CD4-positive, alpha-beta T cell treated with Interleukin-1 beta for 1 hour (primary cell): ENCODE data around the gene MOV10L1.
"Not testable (repeated sequence)": the region's sequence is repeated elsewhere in the genome, so short reads cannot be mapped to it uniquely, and the experiment has no call there.

Experiments used
- DNase-seq, 2 donors: peaks; one replicate each; pipeline ENCODE4 v3.0.0-alpha.2; 2020 to 2022

MOV10L1 gene

GRCh38 chr22:50111056-50111455 lies 21.2 kb downstream of the MOV10L1 start:
- DNase-seq = no peak

DNA sequence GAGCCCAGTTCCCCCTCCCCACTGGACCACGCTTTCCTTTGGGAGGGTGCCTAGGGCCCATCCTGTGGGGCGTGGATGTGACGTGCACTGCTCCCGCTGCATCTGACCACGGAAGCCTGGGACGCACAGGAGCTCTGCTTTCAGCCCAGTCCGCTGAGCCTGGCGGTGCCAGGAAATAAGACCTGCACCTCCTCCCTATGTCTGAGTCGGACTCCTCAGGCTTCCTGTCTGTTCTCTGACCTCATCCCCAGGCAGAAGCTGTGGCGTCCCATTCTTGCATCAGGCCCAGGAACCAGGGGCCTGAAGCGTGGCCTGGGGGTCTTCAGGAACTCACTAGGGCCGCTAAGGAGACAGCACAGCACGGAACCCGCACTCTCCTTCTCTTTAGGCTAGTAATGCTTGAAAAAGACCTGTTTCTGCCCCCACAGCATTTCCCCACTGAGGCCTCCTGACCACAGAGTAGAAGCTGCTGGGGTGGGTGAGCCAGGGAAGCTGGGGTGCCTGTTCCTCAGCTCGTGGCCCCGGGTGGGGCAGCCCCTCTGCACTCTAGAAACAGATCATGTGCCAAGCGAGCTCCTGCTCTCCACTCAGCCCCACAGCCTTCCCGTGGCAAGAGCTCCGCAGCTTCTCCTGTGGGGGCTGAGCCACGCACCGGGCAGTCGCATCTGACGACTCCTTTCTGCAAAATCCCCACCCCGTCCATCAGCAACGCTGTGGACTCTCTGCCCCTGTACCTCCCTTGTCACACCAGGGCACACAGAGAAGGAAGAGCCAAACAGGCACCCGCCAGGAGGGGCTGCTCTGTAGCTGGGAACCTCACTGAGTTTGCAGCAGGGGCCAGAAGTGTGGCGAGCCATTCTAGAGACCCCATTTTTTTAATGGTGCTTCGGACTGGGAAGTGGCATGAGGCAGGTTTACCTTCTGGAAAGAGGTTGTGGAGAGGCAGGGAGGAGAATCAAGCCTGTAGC lies 22.6 kb downstream of the MOV10L1 start:
- DNase-seq = peak in 1 of 2 donors; percentile 2

- DNase-seq = no peak
Measured at GRCh38 chr22:50114221-50115021, 24.6 kb downstream of the MOV10L1 start.

DNA sequence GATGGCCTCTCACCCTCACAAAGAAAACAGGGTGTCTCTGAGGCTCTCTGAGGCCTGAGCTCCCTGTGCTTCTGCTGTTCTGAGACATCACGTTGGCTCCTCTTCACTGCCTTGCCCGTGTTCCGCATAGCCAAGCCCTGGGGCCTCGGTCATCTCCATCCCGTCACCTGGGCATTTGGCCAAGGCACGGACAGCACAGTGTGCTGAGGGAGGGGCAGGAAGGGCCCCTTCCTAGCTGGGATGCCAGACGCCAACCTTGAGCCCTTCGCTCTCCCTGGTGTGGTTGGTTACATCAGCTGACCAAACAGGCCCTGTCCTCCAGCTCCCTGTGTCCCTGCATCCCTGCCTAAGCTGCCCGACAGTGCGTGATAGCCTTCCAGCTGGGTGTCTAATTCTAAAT lies 25.9 kb downstream of the MOV10L1 start:
- no peak for DNase-seq

GRCh38 chr22:50117168-50117762 lies 27.5 kb downstream of the MOV10L1 start:
- no peak for DNase-seq

- DNase-seq = no peak
Measured at GRCh38 chr22:50118129-50118528, 28.3 kb downstream of the MOV10L1 start.

DNA sequence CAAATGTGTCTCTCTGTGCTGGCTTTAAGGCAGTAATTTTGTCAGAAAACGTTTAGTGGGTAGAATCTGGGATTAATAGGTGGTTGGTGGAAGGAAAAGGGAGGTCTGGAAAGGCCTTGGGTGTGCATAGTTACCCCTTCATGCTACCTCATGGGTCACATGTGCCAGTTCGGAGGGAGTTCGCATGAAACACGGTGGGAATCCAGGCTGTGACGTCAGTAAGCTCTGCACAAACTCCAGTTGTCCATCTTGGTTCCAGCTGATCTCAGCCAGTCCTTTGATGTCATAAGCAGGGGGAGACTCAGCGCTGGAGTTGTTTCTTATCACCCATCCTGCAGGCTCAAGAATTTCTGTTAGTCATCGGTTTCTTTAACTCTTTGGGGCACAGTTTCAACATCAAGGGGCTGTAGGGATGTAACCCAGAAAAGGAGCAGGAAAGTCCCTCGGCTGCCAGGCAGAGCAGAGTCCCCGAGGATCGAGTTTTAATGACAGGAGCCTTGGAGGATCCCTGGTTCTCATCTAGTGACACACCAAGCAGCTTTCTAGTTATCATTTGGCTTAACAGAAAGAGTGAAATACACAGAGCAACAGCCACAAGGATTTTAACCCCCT lies 28.9 kb downstream of the MOV10L1 start:
- DNase-seq = no peak

DNA sequence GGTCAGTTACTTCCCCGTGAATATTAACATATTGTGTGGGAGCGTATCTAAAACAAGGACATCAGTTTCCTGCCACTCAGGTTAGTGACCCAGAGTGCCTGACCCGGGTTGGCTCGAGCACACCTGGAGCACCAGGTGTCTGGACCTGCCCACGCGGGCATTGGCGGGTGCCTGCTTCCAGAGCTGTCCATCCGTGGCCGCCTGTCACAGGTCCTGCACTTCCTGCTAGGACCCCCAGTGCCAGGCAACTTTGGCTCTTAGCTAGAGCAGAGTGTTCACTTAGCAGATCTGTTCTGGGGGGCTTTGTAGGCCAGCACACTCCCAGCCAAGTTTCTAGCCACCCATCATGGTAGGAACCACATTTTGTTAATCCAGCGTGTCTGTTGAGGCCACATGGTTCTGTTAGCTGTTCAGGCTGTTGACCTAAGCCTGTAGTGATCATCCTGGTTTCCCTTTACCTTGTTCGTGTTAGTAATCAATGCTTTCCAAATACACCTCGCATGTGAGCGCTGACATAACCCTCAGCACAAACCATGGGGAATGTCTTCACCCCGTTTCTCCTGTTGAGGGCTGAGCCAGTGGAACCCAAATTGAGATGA lies 29.5 kb downstream of the MOV10L1 start:
- DNase-seq = no peak

- DNase-seq = no peak
Measured at GRCh38 chr22:50119768-50120251, 30.0 kb downstream of the MOV10L1 start.

- DNase-seq = no peak
Measured at GRCh38 chr22:50121202-50121740, 31.5 kb downstream of the MOV10L1 start.

GRCh38 chr22:50123119-50123518 lies 33.3 kb downstream of the MOV10L1 start:
- no peak for DNase-seq

DNA sequence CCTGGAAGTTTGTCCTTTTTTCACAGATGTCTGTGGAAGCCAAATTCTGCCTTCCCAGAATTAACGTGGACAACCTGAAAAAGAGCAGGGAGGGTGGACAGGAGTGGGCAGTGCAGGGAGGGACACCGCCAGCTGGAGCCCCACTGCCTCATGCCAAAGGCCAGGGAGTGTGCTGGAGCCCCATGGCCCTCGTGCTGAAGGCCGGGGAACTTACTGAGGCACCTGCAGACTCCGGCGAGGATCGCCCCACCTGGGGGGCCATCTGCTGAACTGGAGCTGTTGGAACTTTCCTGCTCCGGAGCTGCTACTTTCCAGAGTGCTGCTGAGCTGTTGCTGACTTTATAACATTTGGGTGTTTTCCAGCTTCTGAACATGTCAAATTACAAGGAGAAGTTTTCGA lies 35.2 kb downstream of the MOV10L1 start:
- no peak for DNase-seq

DNA sequence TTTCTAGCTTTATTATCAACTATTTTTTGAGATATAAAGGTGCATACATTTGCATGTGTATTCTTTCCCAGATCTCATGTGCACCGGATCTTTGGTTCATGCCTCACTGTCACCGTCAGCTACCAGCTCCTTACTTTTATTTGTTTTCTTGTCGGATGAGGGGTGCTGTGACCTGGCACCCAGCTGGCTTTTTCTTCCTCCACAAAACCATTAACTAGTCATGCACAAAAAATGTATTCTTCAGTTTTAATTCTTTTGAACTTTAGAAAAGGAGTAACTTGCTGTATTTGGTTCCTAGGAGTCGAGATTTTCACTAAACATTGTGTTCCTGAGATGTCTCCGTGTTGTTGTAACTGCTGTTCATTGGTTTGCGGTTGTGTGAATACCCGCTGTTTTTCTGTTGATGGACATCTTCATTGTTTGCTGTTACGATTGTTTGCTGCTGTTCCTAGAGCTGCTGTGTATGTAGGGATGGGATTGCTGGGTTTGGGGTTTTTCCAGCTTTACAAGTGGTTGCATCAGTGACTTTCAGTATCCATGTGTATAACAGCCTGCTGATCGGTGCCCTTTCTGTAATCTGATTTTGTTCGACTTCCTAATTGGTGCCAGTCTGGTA lies 39.4 kb downstream of the MOV10L1 start:
- no peak for DNase-seq

- DNase-seq = no peak
Measured at GRCh38 chr22:50131894-50132293, 42.1 kb downstream of the MOV10L1 start.

- no peak for DNase-seq
Measured at GRCh38 chr22:50134481-50134880, 44.7 kb downstream of the MOV10L1 start.

GRCh38 chr22:50136581-50137015 lies 46.8 kb downstream of the MOV10L1 start:
- DNase-seq = no peak

DNA sequence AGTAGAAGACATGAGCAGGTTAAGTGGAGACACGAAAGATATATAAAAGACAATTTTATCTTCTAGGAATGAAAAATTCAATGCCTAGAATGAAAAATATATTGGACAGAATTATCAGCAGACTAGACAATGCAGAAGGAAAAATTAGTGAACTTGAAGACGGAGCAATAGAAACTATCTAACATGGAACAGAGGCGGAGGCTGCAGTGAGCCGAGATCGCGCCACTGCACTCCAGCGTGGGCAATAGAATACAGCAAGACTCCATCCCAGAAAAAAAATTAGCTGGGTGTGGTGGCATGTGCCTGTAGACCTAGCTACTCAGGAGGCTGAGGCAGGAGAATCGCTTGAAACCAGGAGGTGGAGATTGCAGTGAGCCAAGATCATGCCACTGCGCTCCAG lies 47.5 kb downstream of the MOV10L1 start:
- not testable (repeated sequence) for DNase-seq

GRCh38 chr22:50138041-50138440 lies 48.2 kb downstream of the MOV10L1 start:
- DNase-seq = no peak

- DNase-seq = no peak
Measured at GRCh38 chr22:50138988-50139387, 49.2 kb downstream of the MOV10L1 start.

DNA sequence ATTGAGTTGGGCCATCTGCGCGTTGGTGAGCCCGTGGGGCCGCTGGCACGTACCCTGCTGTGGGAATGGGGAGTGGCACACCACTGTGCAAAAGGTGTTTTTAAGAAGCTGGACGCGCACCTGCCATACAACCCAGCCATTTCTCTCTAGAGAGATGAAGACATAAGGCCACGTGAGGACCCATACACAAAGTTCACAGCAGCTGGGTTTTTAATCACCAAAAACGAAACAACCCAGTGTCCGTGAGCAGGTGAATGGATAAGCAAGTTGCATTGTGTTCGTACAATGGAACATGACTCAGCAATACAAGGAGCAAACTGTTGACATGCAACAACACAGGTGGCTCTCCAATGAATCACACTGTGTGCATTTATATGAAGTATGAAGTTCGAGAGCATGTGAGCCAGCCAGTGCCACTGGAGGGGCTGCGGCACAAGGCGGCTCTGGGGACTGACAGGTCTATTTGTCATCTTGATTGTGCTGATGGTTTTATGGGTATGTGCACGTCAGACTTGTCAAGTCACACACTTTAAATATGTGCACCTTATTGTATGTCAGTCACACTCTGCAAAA lies 50.1 kb downstream of the MOV10L1 start:
- DNase-seq = no peak

GRCh38 chr22:50140615-50141014 lies 50.8 kb downstream of the MOV10L1 start:
- no peak for DNase-seq
